ENCODE data around the gene SDK2. TPM values are rescaled to one million over a fixed set of nuclear protein-coding genes. Genes with fewer than 3 reads are reported as not detected.

Gene SDK2
- total and polyA plus RNA-seq, 8 donors, result 0.04 to 0.31 (median 0.17) TPM

DNA sequence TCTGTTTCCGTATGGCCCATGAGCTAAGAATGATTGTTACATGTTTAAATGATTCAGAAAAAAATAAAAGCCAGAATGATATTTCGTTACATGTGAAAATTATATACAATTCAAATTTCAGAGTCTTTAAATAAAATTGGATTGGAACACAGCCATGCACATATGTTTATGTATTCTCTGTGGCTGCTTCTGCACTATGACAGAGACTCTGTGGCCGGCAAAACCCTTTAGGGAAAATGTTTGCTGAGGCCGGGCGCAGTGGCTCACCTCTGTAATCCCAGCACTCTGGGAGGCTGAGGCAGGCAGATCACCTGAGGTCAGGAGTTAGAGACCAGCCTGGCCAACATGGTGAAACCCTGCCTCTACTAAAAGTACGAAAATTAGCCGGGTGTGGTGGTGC lies 316.6 kb downstream of the SDK2 start:
- intact Hi-C loops (cut with DNase I), result no loop called here
- Histone ChIP-seq H3K4me3 (no peak overlapping the region), H3K4me1 (no peaks in the 10 kb centered on the region), H3K36me3 (no peaks in the 10 kb centered on the region), H3K9me3 (no peaks in the 10 kb centered on the region), H3K27me3 (no peaks in the 10 kb centered on the region), H3K27ac (no peak overlapping the region)
- TF ChIP-seq, protein P1, sequence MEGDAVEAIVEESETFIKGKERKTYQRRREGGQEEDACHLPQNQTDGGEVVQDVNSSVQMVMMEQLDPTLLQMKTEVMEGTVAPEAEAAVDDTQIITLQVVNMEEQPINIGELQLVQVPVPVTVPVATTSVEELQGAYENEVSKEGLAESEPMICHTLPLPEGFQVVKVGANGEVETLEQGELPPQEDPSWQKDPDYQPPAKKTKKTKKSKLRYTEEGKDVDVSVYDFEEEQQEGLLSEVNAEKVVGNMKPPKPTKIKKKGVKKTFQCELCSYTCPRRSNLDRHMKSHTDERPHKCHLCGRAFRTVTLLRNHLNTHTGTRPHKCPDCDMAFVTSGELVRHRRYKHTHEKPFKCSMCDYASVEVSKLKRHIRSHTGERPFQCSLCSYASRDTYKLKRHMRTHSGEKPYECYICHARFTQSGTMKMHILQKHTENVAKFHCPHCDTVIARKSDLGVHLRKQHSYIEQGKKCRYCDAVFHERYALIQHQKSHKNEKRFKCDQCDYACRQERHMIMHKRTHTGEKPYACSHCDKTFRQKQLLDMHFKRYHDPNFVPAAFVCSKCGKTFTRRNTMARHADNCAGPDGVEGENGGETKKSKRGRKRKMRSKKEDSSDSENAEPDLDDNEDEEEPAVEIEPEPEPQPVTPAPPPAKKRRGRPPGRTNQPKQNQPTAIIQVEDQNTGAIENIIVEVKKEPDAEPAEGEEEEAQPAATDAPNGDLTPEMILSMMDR (IDR thresholded peaks at IDR 0.05), result no peak
- DNase-seq, result no peak
- WGBS, 2 donors, result 89 to 94% methylated on average over 7 of the region's 7 CpGs
- FAIRE-seq, result no peak
- no peak for ATAC-seq

DNA sequence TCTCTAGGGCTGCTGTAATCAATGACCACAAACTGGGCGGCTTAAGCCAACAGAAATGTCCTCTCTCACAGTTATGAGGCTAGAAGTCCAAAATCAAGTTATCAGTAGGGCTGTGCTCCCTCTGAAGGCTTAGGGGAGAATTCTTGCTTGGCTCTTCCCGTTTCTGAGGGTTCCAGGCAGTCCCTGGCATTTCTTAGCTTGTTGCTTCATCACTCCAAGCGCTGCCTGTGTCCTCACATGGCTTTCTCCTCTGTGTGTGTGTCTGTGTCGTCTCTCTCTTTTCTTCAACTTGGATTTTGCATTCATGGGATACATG lies 318.8 kb downstream of the SDK2 start:
- DNase-seq (no peak), ATAC-seq (peak in 3 of 4 donors; percentile 26 to 66 (median 64)), FAIRE-seq (no peak)

DNA sequence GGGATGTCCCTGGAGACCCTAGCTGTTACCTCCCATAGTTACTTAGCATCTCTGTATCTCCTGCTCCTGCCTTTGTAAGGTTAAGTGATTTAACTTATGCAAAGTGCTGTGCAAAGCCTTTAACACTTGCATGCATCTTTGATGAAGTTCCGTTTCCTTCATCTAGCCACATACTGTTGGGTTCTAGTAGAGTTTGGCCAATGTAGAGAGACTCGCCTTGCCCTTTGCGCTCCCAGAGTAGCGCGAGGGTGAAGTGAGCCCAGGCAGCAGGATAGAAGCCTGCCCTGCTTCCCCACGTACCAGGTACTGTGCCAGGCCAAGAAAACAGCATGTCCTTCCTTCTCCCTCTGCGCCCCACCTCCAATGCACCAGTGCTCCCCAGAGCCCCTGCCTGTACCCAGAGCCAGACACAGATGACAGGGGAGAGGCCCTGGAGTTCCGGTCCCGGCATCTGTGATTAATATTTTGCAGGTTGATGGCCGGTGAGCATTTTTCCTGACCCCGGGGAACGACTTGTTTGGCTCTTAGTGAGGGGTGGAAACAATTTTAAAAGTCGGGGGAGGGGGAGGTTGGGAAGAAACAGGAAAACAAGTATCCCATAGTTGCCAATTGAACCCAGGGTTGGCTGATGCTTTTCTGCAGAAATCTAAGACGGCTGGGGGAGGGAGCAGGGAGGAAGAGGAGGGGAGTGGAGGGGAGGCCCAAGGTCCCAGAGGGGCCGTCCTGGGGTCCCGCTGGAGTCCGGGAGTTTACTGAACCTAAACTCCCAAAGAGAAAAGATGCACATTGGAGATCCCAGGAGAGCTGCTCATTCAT lies 319.3 kb downstream of the SDK2 start:
- Histone ChIP-seq H3K36me3 (no peaks in the 10 kb centered on the region), H3K9me3 (no peaks in the 10 kb centered on the region), H3K27me3 (no peaks in the 10 kb centered on the region), H3K27ac (no peak overlapping the region), H3K4me3 (no peak overlapping the region), H3K4me1 (no peaks in the 10 kb centered on the region)
- WGBS, 2 donors, result 62 to 68% methylated on average over 17 of the region's 17 CpGs
- TF ChIP-seq, protein P1 (IDR thresholded peaks at IDR 0.05), result no peak
- DNase-seq (no peak), FAIRE-seq (no peak), ATAC-seq (peak in 1 of 4 donors; percentile 18)
- intact Hi-C loops (cut with DNase I), result no loop called here

More for the DNA sequence above, 318.8 kb downstream of the SDK2 start:
- 59 to 69% methylated on average over 4 of the region's 4 CpGs for WGBS, 2 donors
- TF ChIP-seq, protein P1 (IDR thresholded peaks at IDR 0.05), result no peak
- intact Hi-C loops (cut with DNase I), result no loop called here
- H3K9me3 ChIP-seq, result no peaks in the 10 kb centered on the region
- no peaks in the 10 kb centered on the region for H3K36me3 ChIP-seq
- no peak overlapping the region for H3K4me3 ChIP-seq
- H3K4me1 ChIP-seq, result no peaks in the 10 kb centered on the region
- H3K27ac ChIP-seq, result no peak overlapping the region
- no peaks in the 10 kb centered on the region for H3K27me3 ChIP-seq

DNA sequence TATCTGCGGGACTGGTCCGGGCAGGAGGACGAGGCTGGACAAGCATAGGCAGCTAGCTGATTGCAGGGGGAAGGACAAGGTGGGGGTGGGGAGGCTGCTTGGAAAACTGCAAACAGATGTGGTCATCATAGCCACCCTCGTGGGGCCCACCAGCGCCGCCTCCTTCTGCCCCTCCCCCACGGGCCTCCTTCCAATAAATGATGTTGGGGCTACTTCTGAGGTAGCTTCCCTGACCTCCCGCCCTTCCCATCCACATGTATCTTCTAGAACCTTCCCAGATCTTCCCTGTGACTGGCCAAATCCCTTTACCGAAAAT lies 320.1 kb downstream of the SDK2 start:
- no peaks in the 10 kb centered on the region for H3K36me3 ChIP-seq
- 61 to 63% methylated on average over 9 of the region's 9 CpGs for WGBS, 2 donors
- H3K4me3 ChIP-seq, result no peak overlapping the region
- H3K9me3 ChIP-seq, result no peaks in the 10 kb centered on the region
- intact Hi-C loops (cut with DNase I), result no loop called here
- TF ChIP-seq, protein P1 (IDR thresholded peaks at IDR 0.05), result no peak
- H3K27me3 ChIP-seq, result no peaks in the 10 kb centered on the region
- H3K4me1 ChIP-seq, result no peaks in the 10 kb centered on the region
- no peak overlapping the region for H3K27ac ChIP-seq
- ATAC-seq (peak in 2 of 4 donors; percentile 39 to 52), DNase-seq (no peak), FAIRE-seq (no peak)

DNA sequence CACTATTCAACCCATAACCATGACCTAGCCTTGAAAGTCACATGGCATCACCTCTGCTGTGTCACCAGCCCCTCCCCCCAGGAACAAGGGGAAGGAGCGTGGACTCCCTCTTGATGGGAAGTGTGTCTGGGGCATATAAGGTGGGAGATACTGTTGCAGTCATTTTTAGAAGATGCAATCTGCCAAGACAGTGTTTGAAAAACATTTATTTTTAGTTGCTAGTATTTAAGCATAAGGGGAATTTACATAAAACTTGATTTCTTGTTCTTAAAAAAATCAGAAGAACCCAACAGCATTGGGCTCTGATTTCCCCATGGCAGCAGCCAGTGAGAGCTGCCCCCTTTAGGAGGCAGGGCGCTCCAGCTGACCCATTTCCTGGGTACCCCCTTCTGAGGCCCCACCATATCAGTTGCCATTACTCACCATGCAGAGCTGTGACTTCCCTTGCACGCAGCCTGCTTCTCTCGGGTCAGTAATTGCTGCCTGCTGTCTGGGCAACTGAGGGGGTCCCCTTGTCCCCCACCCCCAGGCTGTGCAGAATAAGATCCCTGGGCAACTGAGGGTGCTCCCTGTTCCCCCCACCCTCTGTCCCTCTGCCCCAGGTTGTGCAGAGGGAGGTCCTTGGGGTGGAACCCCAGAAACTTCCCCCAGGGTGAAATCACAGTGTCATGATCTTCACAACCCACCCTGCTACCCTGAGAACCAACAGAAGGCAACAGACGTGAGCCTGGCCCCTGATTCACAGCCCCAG lies 320.7 kb downstream of the SDK2 start:
- Histone ChIP-seq H3K4me3 (no peak overlapping the region), H3K27ac (no peak overlapping the region), H3K4me1 (no peaks in the 10 kb centered on the region), H3K9me3 (no peaks in the 10 kb centered on the region), H3K27me3 (no peaks in the 10 kb centered on the region), H3K36me3 (no peaks in the 10 kb centered on the region)
- intact Hi-C loops (cut with DNase I), result no loop called here
- no peak for FAIRE-seq
- 55 to 75% methylated on average over 5 of the region's 5 CpGs for WGBS, 2 donors
- no peak for ATAC-seq
- no peak for DNase-seq
- TF ChIP-seq, protein P1 (IDR thresholded peaks at IDR 0.05), result no peak
